HG03196 (cell line): ENCODE measurements around the gene KLHL20.

Experiments
- ATAC-seq: cut with Tn5 transposase; IDR thresholded peaks from one replicate; pipeline ENCODE4 v1.9.1; 2021; ENCODE audit not compliant: unreplicated experiment

The KLHL20 gene

DNA sequence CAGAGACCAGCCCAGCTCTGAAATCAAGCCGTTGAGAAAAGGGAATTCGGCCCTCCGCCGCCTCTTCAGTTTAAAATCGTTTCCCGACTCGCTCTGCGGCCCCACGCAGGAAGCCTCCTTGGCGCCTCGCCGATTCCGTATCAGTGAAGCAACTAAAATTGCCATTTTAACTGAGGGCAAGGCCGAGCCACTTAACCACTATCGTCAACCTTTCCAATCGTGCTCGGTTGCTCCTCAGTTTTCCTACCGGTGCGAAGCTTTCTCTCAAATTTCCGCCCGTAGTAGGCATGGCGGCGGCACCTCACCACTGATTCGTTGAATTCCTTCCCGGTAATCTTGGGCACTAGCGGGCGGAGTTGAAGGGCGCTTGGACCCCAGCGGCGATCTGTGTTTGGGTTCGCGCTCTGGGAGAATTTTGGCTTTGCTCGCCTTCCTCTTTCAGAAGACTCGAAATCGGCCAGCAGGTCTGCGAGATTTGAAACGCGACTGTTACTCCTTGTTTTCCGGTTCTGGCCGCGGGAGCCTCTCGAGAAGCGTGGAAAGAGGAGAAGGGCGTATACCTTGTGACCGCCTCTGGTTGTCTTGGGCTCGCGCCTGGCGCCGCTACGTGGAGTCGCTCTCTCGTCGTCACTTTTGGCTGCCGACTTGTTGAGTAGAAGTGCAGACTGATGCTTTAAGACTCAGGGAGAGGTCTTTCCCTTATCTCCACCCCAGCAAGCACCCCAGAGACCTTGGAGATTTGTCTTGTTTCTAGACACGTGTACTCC, 109.7 kb downstream of the KLHL20 start, which contains the start of the genes CENPL and DARS2:
TSS of gene CENPL (minus strand) at position 569 of the 767 bp plus-strand sequence. CDS start 13,584 bp downstream, outside the sequence.
TSS of gene DARS2 (plus strand) at position 359 of the 767 bp plus-strand sequence. CDS start 557 bp downstream, outside the sequence.
- ATAC-seq = peak; percentile 77

- no peak for ATAC-seq
These were observed 112.8 kb downstream of the KLHL20 start for GRCh38 chr1:173827611-173828010.

DNA sequence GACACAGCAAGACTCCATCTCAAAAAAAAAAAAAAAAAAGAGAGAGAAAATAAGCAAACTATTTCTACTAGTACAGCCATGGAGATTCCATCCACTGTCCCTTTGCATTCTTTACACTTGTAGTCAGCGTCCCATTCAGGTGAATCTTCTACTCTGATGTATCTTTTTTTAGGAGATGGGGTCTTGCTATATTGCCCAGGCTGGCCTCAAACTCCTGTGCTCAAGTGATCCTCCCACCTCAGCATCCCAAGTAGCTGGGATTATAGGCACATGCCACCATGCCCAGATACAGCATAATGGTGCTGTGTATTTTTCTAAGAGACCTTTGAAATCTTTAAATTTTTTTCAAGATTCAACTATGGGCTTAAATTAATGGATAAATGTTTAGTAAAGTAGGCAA, 118.0 kb downstream of the KLHL20 start:
- no peak for ATAC-seq
